C1 segment of cervical spinal cord (tissue), 14 donors: Measurements from ENCODE around the gene TECPR1.

ENCODE experiments used
- DNase-seq, 14 donors: peaks; one replicate each; lab custom pipeline; 2025; lab: John Stamatoyannopoulos, UW

TECPR1 gene, protein sequence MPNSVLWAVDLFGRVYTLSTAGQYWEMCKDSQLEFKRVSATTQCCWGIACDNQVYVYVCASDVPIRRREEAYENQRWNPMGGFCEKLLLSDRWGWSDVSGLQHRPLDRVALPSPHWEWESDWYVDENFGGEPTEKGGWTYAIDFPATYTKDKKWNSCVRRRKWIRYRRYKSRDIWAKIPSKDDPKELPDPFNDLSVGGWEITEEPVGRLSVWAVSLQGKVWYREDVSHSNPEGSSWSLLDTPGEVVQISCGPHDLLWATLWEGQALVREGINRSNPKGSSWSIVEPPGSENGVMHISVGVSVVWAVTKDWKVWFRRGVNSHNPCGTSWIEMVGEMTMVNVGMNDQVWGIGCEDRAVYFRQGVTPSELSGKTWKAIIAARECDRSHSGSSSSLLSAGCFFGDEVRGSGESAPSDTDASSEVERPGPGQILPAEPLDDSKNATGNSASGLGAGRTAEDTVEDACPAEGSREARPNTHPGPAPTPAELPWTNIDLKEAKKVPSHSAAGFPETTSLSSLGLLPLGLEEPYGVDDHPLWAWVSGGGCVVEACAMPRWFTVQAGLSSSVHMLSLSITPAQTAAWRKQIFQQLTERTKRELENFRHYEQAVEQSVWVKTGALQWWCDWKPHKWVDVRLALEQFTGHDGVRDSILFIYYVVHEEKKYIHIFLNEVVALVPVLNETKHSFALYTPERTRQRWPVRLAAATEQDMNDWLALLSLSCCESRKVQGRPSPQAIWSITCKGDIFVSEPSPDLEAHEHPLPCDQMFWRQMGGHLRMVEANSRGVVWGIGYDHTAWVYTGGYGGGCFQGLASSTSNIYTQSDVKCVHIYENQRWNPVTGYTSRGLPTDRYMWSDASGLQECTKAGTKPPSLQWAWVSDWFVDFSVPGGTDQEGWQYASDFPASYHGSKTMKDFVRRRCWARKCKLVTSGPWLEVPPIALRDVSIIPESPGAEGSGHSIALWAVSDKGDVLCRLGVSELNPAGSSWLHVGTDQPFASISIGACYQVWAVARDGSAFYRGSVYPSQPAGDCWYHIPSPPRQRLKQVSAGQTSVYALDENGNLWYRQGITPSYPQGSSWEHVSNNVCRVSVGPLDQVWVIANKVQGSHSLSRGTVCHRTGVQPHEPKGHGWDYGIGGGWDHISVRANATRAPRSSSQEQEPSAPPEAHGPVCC

DNA sequence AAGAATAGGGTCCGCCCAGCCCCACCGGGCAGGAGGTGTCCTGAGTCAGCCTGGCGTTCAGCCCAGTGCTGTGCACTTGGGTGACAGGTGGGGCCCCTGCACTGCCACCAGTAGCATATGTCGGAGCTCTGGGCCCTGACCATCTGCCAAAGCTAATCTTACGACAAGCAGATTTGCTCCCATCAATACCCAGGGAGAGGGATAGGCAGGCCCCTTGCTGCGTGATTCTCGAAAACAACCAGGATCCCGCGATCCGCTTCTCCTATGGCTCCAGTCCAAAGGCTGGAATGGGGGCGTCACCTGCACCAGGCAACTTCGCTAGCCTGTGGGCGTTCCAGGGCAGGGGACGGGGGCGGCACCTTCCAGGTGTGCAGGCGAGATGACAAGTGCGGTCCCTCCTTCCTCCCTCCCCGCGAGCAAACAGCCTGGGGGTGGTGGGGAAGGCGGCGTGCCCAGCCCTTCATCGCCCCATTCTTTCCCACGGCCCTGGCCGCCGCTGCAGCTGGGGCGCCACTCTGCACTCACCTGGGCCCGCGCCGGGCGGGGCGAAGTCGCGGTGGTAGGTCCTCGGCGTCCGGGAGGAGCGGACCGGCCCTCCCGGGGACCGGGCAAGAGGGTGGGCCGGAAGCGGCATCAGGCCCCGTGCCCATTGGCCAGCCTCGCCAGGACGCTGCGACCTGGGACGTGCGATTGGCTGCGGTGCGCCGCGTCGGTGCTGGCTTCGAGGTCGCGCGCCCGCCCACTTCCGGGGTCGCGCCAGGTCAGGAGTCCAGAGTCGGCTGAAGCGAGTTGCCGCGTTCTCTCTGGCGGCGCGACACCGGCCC is at the start of gene TECPR1:
TSS of gene TECPR1 (minus strand) at position 632 of the 824 bp plus-strand sequence. CDS start 6,086 bp downstream, outside the sequence.
- DNase-seq = peak; percentile 37 to 95 (median 90)

DNA sequence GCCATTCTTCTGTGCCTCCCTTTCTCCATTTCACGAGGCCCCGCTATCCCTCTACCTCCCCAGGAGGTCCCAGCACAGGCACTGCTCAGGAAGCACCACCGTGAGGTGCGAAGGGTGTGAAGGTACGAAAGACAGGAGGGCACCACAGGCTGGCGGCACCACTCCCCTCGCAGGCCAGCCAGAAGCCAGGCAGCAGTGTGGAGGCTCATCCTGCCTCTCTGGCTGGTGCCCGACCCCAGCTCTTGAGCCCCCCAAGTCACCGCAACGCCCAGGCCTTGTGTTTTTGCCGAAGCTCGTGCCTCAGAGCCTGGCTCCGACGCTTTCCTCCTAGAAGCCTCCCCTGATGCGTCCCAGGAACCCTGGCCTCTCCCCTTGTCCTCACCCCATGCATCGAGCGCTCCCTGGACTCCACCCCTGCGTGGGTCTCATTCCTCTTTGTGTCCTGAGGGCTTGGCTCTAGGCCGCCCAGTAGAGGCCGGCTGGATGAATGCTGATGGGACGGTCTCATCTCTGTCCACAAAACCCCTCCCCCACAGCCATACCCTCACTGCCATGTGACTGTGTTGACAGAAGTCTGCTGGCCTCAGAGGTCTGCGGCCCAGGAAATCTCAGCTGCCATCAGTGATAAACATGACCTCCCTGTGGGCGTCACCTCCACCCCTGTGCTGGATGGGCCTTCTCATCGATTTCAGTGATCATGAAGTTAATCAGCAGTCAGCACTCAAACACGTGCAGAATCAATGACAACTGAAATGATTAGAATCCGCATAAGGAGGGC is 48.8 kb upstream of the TECPR1 start:
- no peak for DNase-seq

DNA sequence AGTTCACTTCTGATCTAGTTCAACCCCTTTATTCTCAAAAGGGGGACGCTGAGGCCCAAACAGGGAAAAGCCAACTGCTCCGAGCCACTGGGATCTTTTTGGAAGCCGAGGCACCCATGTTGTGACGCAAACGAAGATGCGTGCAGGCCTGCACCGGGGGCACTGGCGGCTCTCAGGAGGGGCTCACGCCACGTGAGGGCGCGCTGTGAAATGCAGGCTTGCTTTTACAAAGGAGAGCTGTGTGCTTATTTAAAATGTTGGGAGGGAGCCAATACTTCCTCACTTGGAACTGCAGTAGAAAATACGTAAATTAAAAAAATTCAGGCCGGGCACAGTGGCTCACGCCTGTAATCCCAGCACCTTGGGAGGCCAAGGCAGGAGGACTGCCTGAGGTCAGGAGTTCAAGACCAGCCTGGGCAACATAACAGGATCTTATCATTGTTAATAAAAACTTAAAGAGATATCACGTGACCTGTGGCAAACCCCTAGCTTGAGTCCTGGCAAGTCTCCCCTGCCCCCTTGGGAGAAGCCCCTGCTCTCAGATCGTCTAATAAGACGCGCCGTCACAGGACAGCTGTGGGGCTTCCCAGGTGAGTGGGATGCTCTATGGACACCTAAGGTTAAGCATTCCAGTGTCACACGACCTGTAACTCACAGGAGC is 45.7 kb upstream of the TECPR1 start:
- no peak for DNase-seq

DNA sequence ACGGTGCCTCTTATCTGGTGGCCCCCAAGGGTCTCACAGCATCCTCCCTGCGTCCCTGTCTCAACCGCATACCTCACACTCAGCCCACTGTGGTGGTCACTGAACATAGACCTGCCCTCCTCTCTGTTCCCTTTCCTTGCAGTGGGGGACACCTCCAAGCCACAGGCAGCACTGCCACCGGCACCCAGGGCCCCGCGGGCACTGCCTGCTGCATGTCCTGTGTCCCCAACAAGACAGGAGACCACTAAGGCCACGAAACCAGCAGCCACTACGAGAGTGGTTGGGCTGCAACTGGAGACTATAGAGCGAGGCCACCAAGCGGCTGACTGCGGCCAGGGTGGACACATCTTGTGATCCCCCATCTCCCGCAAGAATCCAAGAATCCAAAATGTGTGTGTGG is 44.8 kb upstream of the TECPR1 start:
- DNase-seq = no peak

DNA sequence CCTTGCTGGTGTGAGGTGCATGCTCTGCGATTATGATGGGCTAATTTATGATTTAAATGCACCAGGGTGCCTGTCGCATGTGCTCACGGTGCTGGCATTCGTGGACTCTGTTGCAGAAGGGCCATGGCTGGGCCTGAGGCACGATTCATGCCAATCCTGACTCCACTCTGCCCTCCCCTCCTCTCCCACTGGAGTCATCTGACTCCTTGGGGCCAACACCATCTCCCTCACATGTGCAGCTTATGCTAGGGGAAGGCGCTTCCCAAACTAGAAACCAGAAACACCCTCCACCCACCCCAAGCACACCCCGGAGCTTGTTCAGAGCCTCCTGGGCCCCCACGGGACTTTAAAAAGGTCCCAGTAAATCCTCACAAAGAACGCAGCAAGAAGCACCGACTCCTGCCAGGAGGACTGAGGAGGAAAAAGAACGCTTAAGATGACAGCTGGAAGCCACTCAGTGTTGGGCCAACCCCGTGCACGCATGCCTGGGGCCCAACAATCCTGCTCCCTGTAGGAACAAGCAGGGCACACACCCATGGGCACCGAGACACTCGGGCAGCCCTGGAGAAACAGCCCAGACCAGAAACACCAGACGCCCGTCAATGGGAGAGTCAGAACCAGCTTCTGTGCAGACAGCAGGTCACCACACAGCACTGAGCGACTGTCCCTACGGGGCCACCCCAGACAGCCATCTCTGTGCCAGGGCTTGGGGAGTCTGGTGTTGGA is 43.6 kb upstream of the TECPR1 start:
- no peak for DNase-seq

DNA sequence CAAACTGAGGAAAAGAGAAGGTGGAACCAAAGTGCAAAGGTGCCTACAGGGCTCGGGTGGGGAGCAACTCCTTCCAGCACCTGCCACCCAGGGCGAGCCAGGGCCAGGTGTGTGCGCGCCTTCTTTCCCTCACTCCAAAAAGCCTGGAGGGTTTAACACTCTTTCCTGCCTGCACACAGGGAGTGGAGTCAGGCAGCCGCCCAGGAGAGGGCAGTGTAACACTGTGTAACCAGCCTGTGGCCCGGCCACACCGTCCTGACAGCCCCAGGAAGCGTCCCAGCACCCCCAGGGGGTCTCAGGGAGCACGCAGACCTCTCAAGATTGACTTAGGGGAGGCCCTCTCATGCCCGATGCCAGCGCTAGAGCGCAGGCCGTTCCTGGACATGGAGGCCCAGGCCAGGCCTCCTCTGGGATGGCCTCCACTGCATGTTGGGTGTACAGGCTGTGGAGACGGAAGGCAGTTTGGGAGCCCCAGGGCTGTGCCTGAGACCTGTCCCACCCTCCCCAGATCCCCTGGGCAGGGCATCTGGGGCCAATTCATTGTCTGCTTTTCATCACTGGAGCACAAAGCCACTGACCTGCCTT is 42.9 kb upstream of the TECPR1 start:
- DNase-seq = peak in 3 of 14 donors; percentile 5 to 24 (median 24)

DNA sequence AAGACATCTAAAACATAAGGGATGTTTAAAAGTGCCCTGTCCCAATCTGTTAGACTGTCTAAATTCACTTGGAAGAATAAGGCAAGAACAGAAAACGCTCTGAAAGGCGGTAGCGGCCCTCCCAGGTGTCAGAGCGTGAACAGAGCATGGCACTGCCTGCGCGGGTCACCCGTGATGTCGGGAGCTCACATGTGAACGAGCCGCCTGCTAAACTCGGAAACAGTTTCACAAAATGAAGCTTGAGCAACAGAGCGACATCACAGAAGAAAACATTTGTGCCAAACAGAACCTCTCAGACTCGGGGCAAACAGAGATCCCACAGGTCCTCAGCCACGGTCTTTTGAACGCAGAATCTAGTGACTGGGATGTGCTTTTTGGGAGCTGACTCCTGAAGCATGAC is 42.3 kb upstream of the TECPR1 start:
- DNase-seq = no peak

DNA sequence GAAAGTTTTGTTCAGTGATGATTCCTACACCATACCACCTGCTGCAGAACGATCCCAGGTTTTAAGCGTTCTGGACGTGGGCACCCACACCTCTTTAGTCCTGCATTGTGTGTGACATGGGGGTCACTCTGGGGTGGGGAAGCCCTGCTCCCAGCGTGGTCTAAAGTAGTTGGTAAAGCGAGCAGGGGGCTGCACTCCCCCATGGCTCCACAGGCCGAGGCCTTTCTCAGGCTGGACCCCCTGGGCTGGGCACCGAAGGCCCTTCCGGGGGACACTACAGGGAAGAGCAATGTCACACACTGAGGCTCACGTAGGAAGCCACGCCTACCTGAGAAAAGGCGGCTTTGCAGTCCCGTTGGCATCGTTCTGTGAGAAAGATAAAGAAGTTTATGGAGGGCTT is 41.7 kb upstream of the TECPR1 start:
- no peak for DNase-seq

DNA sequence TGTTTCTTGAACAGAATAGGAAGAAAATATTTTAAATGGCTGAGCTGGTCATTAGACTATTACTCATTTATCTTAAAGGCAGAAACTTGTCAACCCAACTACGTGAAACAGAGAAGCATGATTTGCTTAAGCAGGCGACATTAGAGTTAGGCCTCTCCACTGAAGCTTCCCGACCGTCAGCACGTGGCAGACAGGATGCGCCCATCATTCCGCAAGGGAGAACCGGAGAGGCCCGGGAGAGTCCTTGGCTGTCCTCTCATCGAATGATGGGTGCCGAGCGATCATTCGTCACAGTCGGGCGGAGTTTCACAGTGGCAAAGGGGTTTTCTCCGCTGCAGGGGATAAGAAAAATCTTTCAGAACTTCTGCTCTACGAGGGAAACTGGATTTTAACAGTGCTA is 41.2 kb upstream of the TECPR1 start:
- no peak for DNase-seq

DNA sequence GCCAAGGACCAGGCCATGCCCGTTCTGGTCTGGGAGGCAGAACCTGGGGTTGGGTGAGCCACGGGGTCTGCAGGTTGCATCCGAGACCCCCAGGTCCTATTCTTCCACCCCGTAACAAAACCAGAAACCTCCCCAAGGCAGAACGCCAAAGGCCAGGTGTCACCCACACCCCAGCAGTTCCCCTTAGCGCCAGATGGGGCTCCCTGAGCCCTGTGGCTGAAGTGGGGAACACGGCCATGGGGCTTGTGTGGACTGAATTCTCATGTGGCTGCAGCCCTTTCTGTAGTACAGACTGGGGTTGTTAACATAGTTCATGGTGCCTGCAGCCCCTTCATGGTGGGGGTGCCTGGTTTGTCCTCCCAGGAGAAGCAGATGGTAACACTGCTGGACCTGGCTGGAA is 39.7 kb upstream of the TECPR1 start:
- no peak for DNase-seq

DNA sequence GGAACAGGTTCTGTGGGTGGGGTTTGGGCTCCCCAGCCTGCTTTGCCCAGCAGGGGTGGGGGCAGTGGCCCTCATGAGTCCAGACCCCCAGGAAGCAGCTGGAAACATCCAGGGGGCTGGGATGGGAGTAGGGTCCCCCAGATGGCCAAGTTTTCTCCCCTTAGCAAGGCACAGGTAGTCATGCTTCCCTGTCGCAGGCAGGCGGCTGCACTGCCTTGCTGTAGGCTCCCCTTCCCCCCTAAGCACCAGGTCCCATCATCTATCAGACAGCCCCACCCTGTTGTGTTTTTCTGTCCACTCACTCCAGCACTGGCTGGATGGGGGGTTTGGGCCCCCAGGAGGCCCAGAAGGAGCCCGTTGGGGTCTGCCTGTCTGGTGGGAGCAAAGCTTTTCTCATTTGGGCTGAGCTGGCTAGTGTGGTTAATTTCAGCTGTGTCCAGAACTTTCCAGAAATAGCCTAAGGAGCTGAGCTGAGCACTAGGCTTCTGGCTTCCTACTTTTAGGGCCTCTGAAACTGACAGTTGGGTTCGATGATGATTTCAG is 37.4 kb upstream of the TECPR1 start:
- no peak for DNase-seq

DNA sequence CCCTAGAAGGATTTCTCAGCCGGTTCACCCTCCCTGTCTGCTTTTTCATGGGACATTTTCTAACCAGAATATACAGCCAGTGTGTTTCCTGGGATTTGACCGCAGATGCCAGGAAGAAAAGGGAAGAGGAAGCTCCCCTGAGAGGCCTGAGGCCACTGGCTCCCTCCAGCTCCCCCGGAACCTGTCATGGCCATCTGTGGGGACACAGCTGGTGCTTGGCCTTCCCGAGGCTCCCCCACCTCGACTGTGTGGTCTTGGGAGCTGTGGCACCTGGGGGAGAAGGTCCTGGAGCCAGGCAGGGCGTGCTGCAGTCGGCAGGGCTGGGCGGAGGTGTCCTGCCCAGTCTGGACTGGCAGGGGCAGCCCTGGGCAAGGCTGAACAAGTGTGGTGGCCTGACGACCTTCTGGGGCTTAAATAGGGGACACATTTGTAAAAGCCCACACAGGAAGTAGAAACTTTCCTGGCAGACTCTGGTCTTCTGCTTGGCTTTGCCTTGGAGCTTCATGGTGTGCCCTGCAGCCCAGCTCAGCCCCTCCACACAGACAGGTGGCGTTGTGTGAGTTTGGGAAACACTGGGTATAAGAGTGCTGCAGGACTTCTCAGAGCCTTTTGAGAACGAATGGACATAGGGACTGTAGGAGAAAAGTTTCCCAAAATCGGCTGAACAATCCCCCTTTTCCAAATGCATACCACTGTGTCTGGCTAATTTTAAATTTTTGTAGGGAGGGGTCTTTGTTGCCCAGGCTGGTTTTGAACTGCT is 36.2 kb upstream of the TECPR1 start:
- DNase-seq = no peak

DNA sequence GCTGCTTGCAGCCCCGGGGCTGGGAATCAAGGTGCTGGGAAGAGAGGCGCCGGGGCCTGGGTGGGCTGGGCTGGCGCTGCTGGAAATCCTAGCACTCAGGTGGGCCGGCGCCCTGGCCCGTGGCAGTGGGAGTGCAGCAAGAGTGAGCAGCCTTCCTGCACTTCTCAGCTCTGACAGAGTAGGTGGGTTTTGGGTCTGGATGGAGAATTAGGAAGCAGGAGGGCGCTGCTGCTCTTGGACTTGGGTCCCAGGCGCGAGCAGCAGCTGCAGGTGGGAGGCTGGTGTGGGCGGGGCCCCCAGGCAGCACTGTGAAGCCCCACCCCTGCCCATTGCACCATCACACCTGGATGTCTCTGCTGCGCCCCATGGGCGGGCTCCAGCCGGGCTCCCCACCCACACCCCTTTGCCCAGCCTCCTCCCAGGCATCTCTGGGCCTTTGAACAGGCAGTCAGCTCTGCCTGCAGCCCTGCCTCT is 35.5 kb upstream of the TECPR1 start:
- no peak for DNase-seq

DNA sequence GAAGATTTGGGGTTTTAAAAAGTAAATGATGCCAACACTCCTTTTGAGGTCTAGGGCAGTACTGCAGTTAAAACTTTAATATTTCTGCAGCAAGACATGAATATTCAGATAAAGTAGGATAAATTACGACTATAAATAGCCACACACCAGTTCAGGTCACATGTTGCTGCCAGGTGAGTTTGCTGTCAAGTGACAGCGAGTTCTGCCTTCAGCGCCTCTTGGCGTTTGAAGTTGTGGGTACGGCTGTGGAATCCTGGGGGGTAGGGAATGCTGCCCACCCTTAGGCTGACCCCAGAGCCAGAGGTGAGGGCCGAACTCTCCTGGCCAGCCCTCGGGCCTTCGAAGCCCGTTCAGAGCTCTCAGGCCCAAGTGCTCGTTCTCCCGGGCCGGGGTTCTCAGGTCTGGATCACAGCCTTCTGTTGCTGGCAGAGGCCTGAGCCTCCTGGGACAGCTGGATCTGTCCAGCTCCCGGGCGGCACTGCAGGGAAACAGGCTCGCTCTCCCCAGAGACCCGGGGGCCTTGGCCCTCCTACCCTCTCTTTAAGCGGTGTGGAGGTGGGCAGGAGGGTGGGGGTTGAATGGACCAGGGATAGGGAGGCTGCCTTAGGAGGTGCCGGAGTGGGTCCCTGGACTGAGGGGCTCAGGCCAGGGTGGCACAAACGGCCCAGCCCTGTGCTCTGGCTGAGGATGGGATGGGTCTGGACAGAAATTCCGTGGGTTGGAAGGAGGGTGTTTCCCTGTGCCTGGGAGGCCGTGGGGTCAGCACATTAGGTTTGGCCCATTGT is 34.9 kb upstream of the TECPR1 start:
- DNase-seq = peak in 1 of 14 donors; percentile 15

DNA sequence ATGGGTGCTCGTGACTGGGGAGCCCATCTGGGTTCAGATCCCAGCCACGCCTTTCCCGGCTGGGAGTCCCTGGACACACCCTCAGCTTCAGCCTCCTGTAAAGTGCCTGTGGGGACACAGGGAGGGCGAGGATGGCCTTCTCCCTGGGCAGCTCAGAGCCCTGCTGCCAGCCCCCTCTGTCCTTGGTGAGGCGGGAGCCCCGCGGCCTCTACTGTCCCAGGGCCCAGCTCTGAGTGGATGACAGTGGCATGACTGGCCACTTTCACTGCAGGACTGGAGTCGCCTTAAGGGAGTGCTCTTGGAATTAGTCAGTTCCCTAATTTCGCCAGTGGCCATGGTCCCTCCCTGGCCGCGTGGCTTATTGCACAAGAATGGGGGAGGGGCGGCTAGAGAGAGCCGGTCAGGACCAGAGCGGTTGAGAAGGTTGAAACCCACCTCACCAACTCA is 34.1 kb upstream of the TECPR1 start:
- peak in 5 of 14 donors; percentile 24 to 65 (median 30) for DNase-seq
